AG04450 (cell line): Measurements from ENCODE around the gene ME2. TPM values are rescaled to one million over a fixed set of nuclear protein-coding genes. Genes with fewer than 3 reads are reported as not detected.
"Not testable (repeated sequence)": the region's sequence is repeated elsewhere in the genome, so short reads cannot be mapped to it uniquely, and the experiment has no call there.

ENCODE experiments used
- CTCF ChIA-PET: fragments of 300-600, 350-600 bp; formaldehyde crosslinking; extraction: SDS; loops from one replicate; lab custom pipeline; 2022; ENCODE audit warnings: antibody characterized with exemption, inconsistent platforms; lab: Charles Lee
- POLR2A ChIA-PET: fragments of 350-600 bp; formaldehyde crosslinking; extraction: SDS; loops from one replicate; lab custom pipeline; 2021; ENCODE audit warnings: antibody characterized with exemption, inconsistent platforms; lab: Yijun Ruan, JAX
- DNase-seq: peaks from one replicate; pipeline ENCODE4 v3.0.0-alpha.2; 2011; ENCODE audit warnings: low read depth, low spot score
- H3K27ac ChIP-seq: one replicate; pipeline ENCODE4 v1.5.1; 2012; ENCODE audit warnings: low read depth, low read length, control low read depth
- H3K27me3 ChIP-seq: one replicate; pipeline ENCODE4 v1.6.0; 2012; ENCODE audit warnings: low read length; ENCODE audit not compliant: control insufficient read depth, insufficient read depth
- H3K4me3 ChIP-seq: 2 replicates; pipeline ENCODE4 v1.5.1; 2011; ENCODE audit warnings: mild to moderate bottlenecking, low read depth, low read length, control low read depth
- H3K9me3 ChIP-seq: 2 replicates; pipeline ENCODE4 v1.5.1; 2012; ENCODE audit warnings: low read length; ENCODE audit not compliant: control insufficient read depth, insufficient read depth
- CTCF ChIP-seq: IDR thresholded peaks from 2 replicates; pipeline ENCODE4 v1.5.1; 2011; ENCODE audit warnings: low read depth, low read length, control low read depth, inconsistent platforms
- polyA plus RNA-seq: library from polyadenylated mRNA; depleted of rRNA; stranded (reverse); fragments of >200 nt; gene quantifications from 2 replicates; pipeline ENCODE4 v1.2.3, GENCODE V29; 2011; rRNA removed
- small RNA-seq: library from RNA; depleted of rRNA; stranded (forward); fragments of <200 nt; gene quantifications from one replicate; pipeline ENCODE3, GENCODE V24; 2012; ENCODE audit warnings: low read depth; ENCODE audit not compliant: insufficient read length

ME2 gene
- polyA plus RNA-seq, 1 experiment = 51.3 TPM

GRCh38 chr18:50994031-50994430 lies 115.1 kb downstream of the ME2 start:
- Histone ChIP-seq H3K4me3 (no peak overlapping the region), H3K9me3 (no peaks in the 10 kb centered on the region), H3K27ac (no peak overlapping the region), H3K27me3 (no peaks in the 10 kb centered on the region)
- no peak for DNase-seq
- ChIA-PET CTCF (no interaction called here), POLR2A (no interaction called here)
- TF ChIP-seq CTCF = no peak

- H3K9me3 ChIP-seq, H3K27ac ChIP-seq, CTCF ChIA-PET, H3K27me3 ChIP-seq, H3K4me3 ChIP-seq, POLR2A ChIA-PET, DNase-seq: not testable (repeated sequence)
Measured at GRCh38 chr18:51003174-51003573, 124.3 kb downstream of the ME2 start.

Small RNAs within 50 kb of the gene (small RNA-seq; reads per million reads assigned to genes)
- not detected for gene RF00019

Other genes with a start within 250 kb of the ME2 start
- gene MRO, start 59.1 kb upstream of the ME2 start, polyA plus RNA-seq = 0.06 and 0.27 TPM in 2 replicates
- 5.9 and 9.1 TPM in 2 replicates for gene ELAC1, start 88.9 kb downstream of the ME2 start, polyA plus RNA-seq
- gene SMAD4, start 151.1 kb downstream of the ME2 start, polyA plus RNA-seq = 92.1 and 139 TPM in 2 replicates